ENCODE measurements around the gene REXO4. TPM values are rescaled to one million over a fixed set of nuclear protein-coding genes. Genes with fewer than 3 reads are reported as not detected.

The REXO4 gene
- polyA plus RNA-seq, 1 of the 3 experiments (the other 2 are of a cell fraction), result 37.3 TPM

DNA sequence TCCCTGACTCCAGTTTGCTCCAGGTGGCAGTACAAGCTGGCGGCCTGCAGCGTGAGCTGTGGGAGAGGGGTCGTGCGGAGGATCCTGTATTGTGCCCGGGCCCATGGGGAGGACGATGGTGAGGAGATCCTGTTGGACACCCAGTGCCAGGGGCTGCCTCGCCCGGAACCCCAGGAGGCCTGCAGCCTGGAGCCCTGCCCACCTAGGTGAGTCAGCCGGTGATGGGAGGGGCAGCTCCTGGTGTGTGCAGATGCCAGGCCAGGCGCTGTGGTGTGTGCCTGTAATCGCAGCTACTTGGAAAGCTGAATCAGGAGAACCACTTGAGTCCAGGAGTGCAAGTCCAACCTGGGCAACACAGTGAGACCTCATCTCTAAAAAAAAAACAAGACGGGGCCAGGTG lies 31.9 kb upstream of the REXO4 start:
- Histone ChIP-seq H3K9me3 (no peaks in the 10 kb centered on the region), H2AFZ (ENCODE audit: low read depth) (no peak overlapping the region), H3K36me3 (replicated peaks in 1 of 2; ENCODE audit: control insufficient read depth in 1 of 2, insufficient read depth in 2 of 2, low read length in 1 of 2) (no peaks in the 10 kb centered on the region), H3K4me1 (ENCODE audit: control insufficient read depth in 1 of 2, insufficient read depth in 2 of 2, low read depth in 1 of 2, low read length in 1 of 2) (peaks cover 0 to 14% of the 10 kb centered on the region in 2 experiments; a peak in 2 of 4 replicates), H3K9ac (no peak overlapping the region), H4K20me1 (ENCODE audit: insufficient read depth) (no peaks in the 10 kb centered on the region), H3K27ac (ENCODE audit: low read depth in 2 of 2, low read length in 1 of 2) (peak overlapping the region in 1 of 2 experiments; percentile 92; a peak in 1 of 4 replicates), H3K79me2 (ENCODE audit: insufficient read depth) (no peaks in the 10 kb centered on the region), H3K27me3 (ENCODE audit: insufficient read depth) (no peaks in the 10 kb centered on the region), H3K4me2 (no peak overlapping the region), H3K4me3 (ENCODE audit: low read depth in 2 of 2, low read length in 1 of 2) (no peak overlapping the region), H3K9me2 (no peaks in the 10 kb centered on the region), H3F3A (replicated peaks; ENCODE audit: insufficient read depth) (no peaks in the 10 kb centered on the region)
- ChIA-PET POLR2A (no interaction called here), CTCF (interaction anchor here (1.0 to 1.8 kb wide), 3 partner anchors 8 to 19 kb away, joined by 3 to 8 read pairs (median 4); partner anchors contain the start of gene CACFD1)
- no peak for DNase-seq
- no peak for TF ChIP-seq RCOR1 (IDR thresholded peaks at IDR 0.05; ENCODE audit: low read length)
- no peak for TF ChIP-seq FOXM1 (IDR thresholded peaks at IDR 0.05; ENCODE audit: low read depth)
- no peak for TF ChIP-seq FOXJ3 (CRISPR knock-in tag; IDR thresholded peaks at IDR 0.05)
- TF ChIP-seq GATA2 (CRISPR knock-in tag; IDR thresholded peaks at IDR 0.05), result no peak
- no peak for TF ChIP-seq EP300 (IDR thresholded peaks at IDR 0.05; ENCODE audit: borderline replicate concordance in 1 of 2, low read depth in 1 of 2, low read length in 1 of 2)
- TF ChIP-seq EZH2phosphoT487 (IDR thresholded peaks at IDR 0.05; ENCODE audit: borderline replicate concordance, low read depth), result no peak
- no peak for TF ChIP-seq CHD2 (IDR thresholded peaks at IDR 0.05; ENCODE audit: low read length, partially characterized antibody)
- TF ChIP-seq FOSL2 (IDR thresholded peaks at IDR 0.05; ENCODE audit: borderline replicate concordance, low read depth), result no peak
- TF ChIP-seq TAF1 (IDR thresholded peaks at IDR 0.05; ENCODE audit: borderline replicate concordance, low read depth, low read length), result no peak
- no peak for TF ChIP-seq SIN3A (IDR thresholded peaks at IDR 0.05; ENCODE audit: borderline replicate concordance, low read depth, low read length)
- TF ChIP-seq, protein P1, sequence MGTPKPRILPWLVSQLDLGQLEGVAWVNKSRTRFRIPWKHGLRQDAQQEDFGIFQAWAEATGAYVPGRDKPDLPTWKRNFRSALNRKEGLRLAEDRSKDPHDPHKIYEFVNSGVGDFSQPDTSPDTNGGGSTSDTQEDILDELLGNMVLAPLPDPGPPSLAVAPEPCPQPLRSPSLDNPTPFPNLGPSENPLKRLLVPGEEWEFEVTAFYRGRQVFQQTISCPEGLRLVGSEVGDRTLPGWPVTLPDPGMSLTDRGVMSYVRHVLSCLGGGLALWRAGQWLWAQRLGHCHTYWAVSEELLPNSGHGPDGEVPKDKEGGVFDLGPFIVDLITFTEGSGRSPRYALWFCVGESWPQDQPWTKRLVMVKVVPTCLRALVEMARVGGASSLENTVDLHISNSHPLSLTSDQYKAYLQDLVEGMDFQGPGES (IDR thresholded peaks at IDR 0.05; ENCODE audit: low read depth, low read length), result no peak
- TF ChIP-seq MXI1 (IDR thresholded peaks at IDR 0.05; ENCODE audit: low read depth, low read length), result no peak
- no peak for TF ChIP-seq RFX5 (IDR thresholded peaks at IDR 0.05; ENCODE audit: low read length)
- no peak for TF ChIP-seq NFIC (IDR thresholded peaks at IDR 0.05; ENCODE audit: borderline replicate concordance)
- TF ChIP-seq, protein P2, sequence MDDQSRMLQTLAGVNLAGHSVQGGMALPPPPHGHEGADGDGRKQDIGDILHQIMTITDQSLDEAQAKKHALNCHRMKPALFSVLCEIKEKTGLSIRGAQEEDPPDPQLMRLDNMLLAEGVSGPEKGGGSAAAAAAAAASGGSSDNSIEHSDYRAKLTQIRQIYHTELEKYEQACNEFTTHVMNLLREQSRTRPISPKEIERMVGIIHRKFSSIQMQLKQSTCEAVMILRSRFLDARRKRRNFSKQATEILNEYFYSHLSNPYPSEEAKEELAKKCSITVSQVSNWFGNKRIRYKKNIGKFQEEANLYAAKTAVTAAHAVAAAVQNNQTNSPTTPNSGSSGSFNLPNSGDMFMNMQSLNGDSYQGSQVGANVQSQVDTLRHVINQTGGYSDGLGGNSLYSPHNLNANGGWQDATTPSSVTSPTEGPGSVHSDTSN (IDR thresholded peaks at IDR 0.05), result no peak
- TF ChIP-seq JUND (IDR thresholded peaks at IDR 0.05), result no peak
- no peak for TF ChIP-seq MEF2A (IDR thresholded peaks at IDR 0.05; ENCODE audit: borderline replicate concordance, low read depth)
- 80% methylated on average over 5 of the region's 12 CpGs for WGBS (ENCODE audit: low lambda C conversion rate)
